Mammary epithelial cell (primary cell): ENCODE measurements around the gene PLXNA4.

Experiments used
- EZH2 ChIP-seq: IDR thresholded peaks from 2 replicates; pipeline ENCODE4 v1.6.1; 2012; ENCODE audit warnings: low read length, inconsistent platforms, borderline replicate concordance
- TF ChIP-seq, protein P1 (sequence below), 2 donors: IDR thresholded peaks in 1 of 2; conservative IDR thresholded peaks in 1 of 2; 2 replicates each; pipeline ENCODE4 v1.5.1; 2011 to 2012; ENCODE audit warnings: inconsistent platforms in 2 of 2, low read length in 2 of 2, mild to moderate bottlenecking in 2 of 2, control low read depth in 1 of 2, low read depth in 1 of 2; ENCODE audit not compliant: insufficient read depth in 1 of 2; ENCODE audit errors: extremely low read depth in 1 of 2

DNA sequence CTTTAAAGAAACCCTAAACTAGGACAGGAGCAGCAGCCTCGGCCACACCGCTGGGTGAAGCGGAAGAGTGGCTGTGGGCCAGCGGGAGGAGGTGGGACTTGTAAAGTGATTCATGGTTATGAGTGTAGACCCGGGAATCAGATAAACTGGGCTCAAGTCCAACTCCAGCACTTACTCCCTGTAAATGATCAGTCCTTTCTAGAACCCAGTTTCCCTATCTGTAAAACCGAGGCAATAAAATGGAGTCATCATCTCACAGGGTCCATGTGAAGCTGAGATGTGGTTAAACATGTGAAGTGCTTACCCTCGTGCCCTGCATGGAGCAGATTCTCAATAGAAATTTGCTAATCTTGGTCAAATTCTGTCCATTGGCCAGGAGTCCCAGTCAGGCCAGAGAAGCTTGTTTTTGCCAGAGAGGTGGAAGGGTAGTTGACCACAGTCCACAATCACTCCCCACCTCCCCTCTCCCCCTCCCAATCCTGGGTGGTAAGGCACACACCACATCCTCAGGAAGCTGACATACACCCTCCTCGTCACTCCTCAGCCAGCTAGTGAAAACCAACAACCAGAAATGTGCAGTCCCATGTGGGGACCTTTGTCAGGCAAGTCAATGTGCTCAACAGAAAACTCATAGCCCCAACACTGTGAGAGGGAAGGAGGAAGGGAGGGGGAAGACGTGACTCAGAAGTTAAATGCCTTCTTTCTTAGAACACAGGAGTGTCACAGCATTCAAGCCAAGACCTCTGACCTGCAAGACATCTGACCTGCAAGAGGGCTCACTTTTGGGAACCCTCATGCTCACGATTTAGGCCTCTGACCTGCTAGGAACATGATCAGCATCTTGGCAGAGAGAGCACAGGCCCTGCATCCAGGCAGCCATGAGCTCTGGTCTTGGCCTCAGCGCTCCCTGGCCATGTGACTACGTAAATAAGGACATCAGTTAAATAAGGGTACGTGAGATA lies 145.1 kb downstream of the PLXNA4 start:
- no peak for TF ChIP-seq EZH2
- TF ChIP-seq, protein P1, sequence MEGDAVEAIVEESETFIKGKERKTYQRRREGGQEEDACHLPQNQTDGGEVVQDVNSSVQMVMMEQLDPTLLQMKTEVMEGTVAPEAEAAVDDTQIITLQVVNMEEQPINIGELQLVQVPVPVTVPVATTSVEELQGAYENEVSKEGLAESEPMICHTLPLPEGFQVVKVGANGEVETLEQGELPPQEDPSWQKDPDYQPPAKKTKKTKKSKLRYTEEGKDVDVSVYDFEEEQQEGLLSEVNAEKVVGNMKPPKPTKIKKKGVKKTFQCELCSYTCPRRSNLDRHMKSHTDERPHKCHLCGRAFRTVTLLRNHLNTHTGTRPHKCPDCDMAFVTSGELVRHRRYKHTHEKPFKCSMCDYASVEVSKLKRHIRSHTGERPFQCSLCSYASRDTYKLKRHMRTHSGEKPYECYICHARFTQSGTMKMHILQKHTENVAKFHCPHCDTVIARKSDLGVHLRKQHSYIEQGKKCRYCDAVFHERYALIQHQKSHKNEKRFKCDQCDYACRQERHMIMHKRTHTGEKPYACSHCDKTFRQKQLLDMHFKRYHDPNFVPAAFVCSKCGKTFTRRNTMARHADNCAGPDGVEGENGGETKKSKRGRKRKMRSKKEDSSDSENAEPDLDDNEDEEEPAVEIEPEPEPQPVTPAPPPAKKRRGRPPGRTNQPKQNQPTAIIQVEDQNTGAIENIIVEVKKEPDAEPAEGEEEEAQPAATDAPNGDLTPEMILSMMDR (conservative IDR thresholded peaks at IDR 0.05 in 1 of 2, IDR thresholded peaks at IDR 0.05 in 1 of 2; ENCODE audit: extremely low read depth in 1 of 2, insufficient read depth in 1 of 2, low read depth in 1 of 2, low read length in 2 of 2): no peak
